ENCODE measurements around the gene ATXN7.

DNA sequence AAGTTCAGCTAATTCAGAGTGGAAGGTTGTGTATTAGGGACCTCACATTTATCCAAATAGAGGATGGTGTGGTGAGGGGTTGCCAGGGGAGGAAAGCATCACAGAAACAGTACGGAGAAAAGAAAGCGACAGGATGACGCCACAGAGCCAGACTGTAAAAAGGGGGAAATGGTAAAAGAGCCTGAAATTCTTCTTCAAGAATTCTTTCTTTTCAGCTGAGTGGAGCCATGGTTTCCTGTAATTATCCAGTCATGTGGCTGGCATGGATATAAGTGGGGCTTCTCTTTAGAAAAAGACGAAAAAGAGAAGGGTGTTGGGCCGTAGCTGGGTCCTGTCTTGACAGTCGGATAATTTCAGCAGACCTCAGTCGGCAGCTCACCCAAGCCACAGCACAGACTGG, 184.1 kb downstream of the ATXN7 start:
- TF ChIP-seq, protein P1, sequence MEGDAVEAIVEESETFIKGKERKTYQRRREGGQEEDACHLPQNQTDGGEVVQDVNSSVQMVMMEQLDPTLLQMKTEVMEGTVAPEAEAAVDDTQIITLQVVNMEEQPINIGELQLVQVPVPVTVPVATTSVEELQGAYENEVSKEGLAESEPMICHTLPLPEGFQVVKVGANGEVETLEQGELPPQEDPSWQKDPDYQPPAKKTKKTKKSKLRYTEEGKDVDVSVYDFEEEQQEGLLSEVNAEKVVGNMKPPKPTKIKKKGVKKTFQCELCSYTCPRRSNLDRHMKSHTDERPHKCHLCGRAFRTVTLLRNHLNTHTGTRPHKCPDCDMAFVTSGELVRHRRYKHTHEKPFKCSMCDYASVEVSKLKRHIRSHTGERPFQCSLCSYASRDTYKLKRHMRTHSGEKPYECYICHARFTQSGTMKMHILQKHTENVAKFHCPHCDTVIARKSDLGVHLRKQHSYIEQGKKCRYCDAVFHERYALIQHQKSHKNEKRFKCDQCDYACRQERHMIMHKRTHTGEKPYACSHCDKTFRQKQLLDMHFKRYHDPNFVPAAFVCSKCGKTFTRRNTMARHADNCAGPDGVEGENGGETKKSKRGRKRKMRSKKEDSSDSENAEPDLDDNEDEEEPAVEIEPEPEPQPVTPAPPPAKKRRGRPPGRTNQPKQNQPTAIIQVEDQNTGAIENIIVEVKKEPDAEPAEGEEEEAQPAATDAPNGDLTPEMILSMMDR (IDR thresholded peaks at IDR 0.05), result no peak
- TF ChIP-seq ZFX (IDR thresholded peaks at IDR 0.05; ENCODE audit: borderline replicate concordance), result no peak

Data from 22Rv1 (cell line).